ENCODE data around the gene HIPK3.

GRCh38 chr11:33296695-33297094 lies 39.5 kb downstream of the HIPK3 start:
- no peak for TF ChIP-seq CTCF (IDR thresholded peaks at IDR 0.05; ENCODE audit: poor library complexity, severe bottlenecking)
- TF ChIP-seq EZH2 (IDR thresholded peaks at IDR 0.05; ENCODE audit: borderline replicate concordance, insufficient read depth, low read length, poor library complexity, severe bottlenecking): no peak
- TF ChIP-seq POLR2AphosphoS5 (IDR thresholded peaks at IDR 0.05): no peak
- TF ChIP-seq EP300 (conservative IDR thresholded peaks at IDR 0.05; ENCODE audit: poor library complexity, severe bottlenecking): no peak
- no peak for TF ChIP-seq TAF1 (IDR thresholded peaks at IDR 0.05; ENCODE audit: low read depth)

Data from neural cell (in vitro differentiated cells).